HG02943 (cell line): Measurements from ENCODE around the gene METTL18.
"Not testable (repeated sequence)": the region's sequence is repeated elsewhere in the genome, so short reads cannot be mapped to it uniquely, and the experiment has no call there.

ENCODE experiments used
- ATAC-seq: cut with Tn5 transposase; IDR thresholded peaks from one replicate; pipeline ENCODE4 v1.9.1; 2021; ENCODE audit warnings: mild to moderate bottlenecking, low read depth, moderate library complexity; ENCODE audit not compliant: unreplicated experiment

Gene METTL18

GRCh38 chr1:169794530-169795416 lies at the start of gene METTL18:
TSS of gene METTL18 (minus strand) at chr1:169794907. CDS start at chr1:169793695, 1,212 bp downstream.
- ATAC-seq: peak; percentile 94

DNA sequence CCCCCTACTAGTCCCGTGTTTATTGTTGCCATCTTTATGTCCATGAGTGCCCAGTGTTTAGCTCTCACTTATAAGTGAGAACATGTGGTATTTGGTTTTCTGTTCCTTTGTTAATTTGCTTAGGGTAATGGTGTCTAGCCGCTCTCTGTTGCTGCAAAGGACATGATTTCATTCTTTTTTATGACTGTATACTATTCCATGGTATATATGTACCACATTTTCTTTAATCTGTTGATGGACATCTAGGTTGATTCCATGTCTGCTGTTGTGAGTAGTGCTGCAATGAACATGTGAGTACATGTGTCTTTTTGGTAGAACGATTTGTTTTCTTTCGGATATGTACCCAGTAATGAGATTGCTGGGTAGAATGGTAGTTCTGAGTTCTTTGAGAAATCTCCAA lies 44.2 kb upstream of the METTL18 start:
- ATAC-seq: no peak

DNA sequence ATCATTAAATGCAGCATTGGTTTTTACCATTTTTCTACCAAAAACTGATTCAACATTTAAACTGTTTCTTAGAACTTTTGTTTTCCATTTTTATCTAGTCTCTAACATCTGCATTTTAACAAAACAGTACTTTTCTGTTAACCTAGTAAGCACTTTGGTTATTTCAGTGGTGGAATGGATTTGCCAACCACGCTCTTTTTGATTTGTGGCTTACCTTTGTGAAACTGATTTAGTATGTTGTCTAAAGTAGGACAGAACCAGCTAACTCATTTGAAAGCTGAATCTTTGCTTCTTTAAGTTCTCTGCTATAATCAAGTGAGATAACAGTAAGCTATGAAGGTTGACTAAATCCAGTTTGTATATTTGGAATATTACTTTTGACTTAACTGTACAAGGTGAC lies 41.5 kb upstream of the METTL18 start:
- ATAC-seq: no peak

- ATAC-seq: no peak
Measured at GRCh38 chr1:169835647-169836046, 40.9 kb upstream of the METTL18 start.

DNA sequence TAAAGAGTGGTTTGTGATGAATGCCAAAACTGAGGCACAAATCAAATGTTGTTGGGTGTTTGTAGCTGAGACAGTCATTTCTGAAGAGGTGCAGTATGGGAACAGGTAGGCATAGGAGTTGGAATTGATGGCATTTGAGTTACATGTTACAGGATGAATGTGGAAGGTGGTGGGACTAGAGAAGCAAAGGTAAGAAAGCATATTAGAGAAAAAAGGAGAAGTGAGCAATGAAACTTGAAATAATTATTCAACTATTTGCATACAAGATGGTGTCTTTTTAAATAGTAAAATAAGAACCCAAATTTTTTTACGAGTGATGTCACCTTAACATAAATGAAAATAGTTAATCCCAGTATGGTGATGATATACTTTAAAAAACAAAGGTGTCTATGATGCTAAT lies 40.2 kb upstream of the METTL18 start:
- ATAC-seq: no peak

- no peak for ATAC-seq
Measured at GRCh38 chr1:169833179-169833901, 38.6 kb upstream of the METTL18 start.

DNA sequence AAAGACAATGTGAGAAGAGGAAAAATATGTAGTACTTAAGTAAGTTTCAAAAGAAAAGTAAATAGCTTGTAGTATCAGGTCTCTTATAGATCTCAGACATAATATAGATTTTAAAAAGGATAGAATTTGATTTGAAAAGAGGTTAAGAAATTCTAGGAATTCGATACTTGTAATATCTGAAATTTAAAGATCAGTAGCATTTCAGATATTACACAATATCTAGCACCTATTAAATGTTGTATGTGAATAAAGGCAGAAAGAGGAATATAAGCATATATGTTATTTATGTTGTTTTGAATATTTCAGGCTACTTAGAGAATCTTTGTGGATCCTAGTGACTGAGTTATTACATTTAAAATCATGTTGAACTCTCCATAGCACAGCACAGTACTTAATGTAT lies 35.0 kb upstream of the METTL18 start:
- ATAC-seq: no peak

DNA sequence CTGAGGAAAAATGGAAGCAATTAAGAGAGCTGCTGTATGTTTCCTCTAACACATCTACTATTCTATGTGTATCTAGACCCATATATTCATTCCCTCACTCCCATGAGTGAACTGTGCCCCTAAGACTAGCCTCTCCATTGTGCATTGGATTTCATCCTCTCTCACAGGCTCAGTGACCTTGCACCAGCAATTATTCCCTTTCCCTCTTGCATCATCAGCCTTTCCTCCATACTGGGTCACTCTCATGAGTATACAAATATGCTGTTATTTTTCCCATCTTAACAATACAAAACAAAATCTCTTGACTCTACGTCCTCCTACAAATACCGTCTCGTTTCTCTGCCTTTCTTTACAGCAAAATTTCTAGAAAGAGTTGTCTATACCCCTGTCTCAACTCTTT lies 29.4 kb upstream of the METTL18 start:
- no peak for ATAC-seq

DNA sequence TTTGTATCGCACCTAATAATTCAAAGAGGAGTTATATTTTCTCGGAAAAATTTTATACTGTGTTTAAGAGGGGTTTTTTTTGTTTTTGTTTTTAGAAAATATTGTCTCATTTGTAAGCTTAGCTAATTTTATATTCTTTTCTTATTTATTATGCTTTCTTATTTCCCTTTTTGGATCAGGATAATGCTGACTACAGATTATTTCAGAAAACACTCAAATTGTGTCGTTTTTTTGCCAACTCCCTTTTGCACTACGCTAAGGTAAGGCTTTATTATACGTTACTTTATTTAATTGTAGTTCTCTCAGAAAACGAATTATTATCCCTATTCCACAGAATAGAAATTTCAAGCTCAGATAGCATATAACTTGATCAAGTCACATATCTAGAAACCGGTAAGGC lies 26.8 kb upstream of the METTL18 start:
- ATAC-seq: no peak

DNA sequence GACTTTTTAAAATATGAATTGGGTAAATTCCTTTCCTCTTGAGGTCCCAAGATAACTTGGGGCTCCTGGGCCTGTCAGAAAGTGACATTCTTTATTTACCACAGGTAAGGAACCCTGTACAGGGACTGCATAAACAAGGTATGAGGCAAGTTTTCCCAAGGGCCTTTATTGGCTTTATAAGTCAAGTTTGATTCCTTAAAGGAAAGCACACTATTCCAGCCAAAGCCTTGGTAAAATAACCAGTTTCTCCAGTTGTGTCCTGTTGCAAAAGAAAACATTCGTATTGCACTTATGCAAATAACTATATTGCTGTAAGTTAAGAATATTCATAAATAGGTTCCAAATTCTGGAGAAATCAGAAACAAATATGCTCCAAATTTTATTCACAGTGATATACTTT lies 21.9 kb upstream of the METTL18 start:
- no peak for ATAC-seq

DNA sequence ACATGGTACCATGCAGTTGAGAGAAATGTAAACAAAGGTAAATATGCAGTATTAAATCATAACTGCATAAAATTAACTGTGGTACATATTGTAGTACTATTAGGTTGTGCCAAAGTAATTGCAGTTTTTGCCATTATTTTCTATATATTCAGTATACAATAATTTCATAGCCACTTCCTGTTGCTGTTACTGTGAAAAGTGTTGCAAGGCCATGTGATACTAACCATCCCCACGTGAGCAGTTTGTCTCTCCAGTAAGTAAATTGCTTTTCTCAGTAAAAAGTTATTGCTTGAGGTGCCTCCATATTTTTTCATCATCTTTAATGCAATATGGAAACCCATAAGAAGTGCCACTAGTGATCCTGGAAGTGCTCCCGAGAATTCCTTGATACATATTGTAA lies 19.6 kb upstream of the METTL18 start:
- no peak for ATAC-seq

DNA sequence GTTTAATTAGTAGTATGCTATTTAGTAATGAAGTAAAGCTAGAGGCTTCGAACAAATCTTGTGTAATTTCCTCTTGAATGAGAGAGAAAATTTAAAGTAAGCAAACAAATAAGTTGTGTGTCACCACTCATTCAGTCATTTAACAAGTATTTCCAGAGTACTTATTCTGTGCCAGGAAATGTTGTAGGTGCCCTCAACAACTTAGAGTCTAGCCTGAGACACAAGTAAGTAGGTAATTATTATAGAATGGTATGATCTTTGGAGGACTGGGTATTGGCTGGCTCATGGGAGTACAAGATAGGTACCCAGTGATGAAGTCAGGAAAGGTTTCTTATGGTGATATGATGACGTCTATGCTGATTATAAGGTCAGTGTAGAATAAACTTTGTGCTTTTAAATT lies 17.4 kb upstream of the METTL18 start:
- no peak for ATAC-seq

DNA sequence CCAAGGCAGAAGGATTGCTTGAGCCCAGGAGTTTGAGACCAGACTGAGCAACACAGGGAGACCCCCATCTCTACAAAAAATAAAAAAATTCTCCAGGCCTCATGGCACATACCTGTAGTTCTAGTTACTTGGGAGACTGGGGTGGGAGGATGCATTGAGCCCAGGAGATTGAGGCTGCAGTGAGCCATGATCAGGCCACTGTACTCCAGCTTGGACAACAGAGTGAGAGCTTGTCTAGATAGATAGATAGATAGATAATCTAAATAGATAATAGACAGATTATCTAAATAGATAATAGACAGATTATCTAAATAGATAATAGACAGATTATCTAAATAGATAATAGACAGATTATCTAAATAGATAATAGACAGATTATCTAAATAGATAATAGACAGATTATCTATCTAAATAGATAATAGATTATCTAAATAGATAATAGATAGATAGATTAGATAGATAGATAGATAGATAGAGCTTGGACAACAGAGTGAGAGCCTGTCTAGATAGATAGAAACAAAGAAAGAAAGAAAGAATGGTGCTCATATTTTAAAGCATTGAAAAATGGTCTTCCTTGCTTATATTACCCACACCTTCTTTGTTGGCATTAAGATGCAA lies 16.8 kb upstream of the METTL18 start:
- ATAC-seq: not testable (repeated sequence)

- ATAC-seq: no peak
Measured at GRCh38 chr1:169809370-169810095, 14.8 kb upstream of the METTL18 start.

- ATAC-seq: no peak
Measured at GRCh38 chr1:169804941-169805340, 10.2 kb upstream of the METTL18 start.

GRCh38 chr1:169802888-169803287 lies 8.2 kb upstream of the METTL18 start:
- ATAC-seq: no peak

GRCh38 chr1:169797281-169797680 lies 2.6 kb upstream of the METTL18 start:
- ATAC-seq: no peak

GRCh38 chr1:169796274-169796810 lies 1.6 kb upstream of the METTL18 start:
- ATAC-seq: no peak

GRCh38 chr1:169795687-169796086 lies 980 bp upstream of the METTL18 start:
- ATAC-seq: no peak

DNA sequence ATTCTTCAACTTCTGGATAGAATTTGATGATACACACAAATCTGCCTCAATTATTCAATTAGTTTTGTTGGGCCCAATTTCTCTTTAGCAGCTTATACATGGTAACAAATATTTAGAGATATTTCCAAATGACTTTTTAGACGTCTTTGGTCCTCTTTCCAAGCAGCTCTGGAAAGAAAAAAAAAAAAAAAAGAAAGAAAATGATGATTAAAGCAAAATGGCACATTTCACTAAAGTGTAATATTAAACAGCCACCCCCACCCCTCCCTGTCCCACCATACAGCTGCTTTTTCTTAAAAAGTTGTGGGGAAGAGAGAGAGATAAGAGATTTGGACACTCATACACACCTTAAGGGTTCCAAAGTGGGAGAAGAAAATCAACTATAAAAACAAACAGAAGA lies 977 bp downstream of the METTL18 start:
- no peak for ATAC-seq
